HCT116 (cell line): Measurements from ENCODE around the gene FAT1.

ENCODE experiments used
- CBX3 ChIP-seq: IDR thresholded peaks from 2 replicates; pipeline ENCODE4 v1.6.1; 2012; ENCODE audit warnings: low read depth
- CTCF ChIP-seq, 3 experiments: fragments of 200-600 bp in 1 of 3; sonication (generic) in 1 of 3; IDR thresholded peaks in 2 of 3; conservative IDR thresholded peaks in 1 of 3; 2 replicates each; pipeline ENCODE4 v1.5.1; 2012 to 2017; ENCODE audit warnings: low read depth in 2 of 3, low read length in 2 of 3, antibody characterized with exemption in 1 of 3, borderline replicate concordance in 1 of 3, control low read depth in 1 of 3, mild to moderate bottlenecking in 1 of 3, mixed read lengths in 1 of 3, mixed run types in 1 of 3, moderate library complexity in 1 of 3; ENCODE audit not compliant: insufficient read depth in 1 of 3
- EZH2 ChIP-seq: fragments of 200-600 bp; sonication (generic); IDR thresholded peaks from 2 replicates; pipeline ENCODE4 v1.6.1; 2017; ENCODE audit warnings: antibody characterized with exemption, mixed run types
- MAX ChIP-seq: IDR thresholded peaks from 2 replicates; pipeline ENCODE4 v1.6.1; 2012
- POLR2A ChIP-seq: IDR thresholded peaks from 2 replicates; pipeline ENCODE4 v1.7.0; 2011; ENCODE audit warnings: borderline replicate concordance; ENCODE audit not compliant: insufficient read depth, insufficient read length; ENCODE audit errors: extremely low read depth
- TCF7L2 ChIP-seq: IDR thresholded peaks from 2 replicates; pipeline ENCODE4 v1.7.0; 2011; ENCODE audit warnings: borderline replicate concordance, inconsistent platforms; ENCODE audit not compliant: insufficient read depth, insufficient read length; ENCODE audit errors: extremely low read depth
- YY1 ChIP-seq: IDR thresholded peaks from 2 replicates; pipeline ENCODE4 v1.6.1; 2011; ENCODE audit warnings: low read length, low read depth, moderate library complexity, mild to moderate bottlenecking; ENCODE audit not compliant: insufficient replicate concordance; ENCODE audit errors: extremely low read depth
- ZNF274 ChIP-seq: fragments of 200-500 bp; sonication (Bioruptor generic); IDR thresholded peaks from 2 replicates; pipeline ENCODE4 v1.6.1; 2014; ENCODE audit warnings: mild to moderate bottlenecking, low read depth, low read length, inconsistent platforms
- TF ChIP-seq, protein P1 (sequence below): IDR thresholded peaks from 2 replicates; pipeline ENCODE4 v1.6.1; 2012; ENCODE audit warnings: low read depth

DNA sequence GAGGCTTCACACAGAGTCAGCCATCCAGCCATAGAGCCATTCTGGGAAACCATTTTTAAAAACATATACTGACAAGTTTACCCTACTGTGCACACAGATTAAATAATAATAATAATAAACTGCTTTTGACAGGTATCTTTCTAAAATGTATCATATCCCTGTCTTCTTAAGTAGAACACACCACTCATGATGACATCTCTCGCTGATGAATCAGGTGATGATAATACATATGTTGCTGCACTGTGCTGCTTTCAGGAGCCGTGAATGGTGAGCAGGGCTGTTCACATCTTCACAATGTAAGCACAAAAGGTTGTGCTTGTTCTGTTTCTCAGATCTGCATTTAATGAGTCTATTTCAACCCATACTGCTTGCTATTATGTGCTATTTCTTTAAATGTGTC lies 171.8 kb downstream of the FAT1 start:
- TF ChIP-seq MAX (no peak), CTCF (IDR thresholded peaks at IDR 0.05 in 2 of 3, conservative IDR thresholded peaks at IDR 0.05 in 1 of 3; ENCODE audit: borderline replicate concordance in 1 of 3, insufficient read depth in 1 of 3, low read depth in 2 of 3, low read length in 2 of 3) (no peak), ZNF274 (no peak), EZH2 (no peak), POLR2A (no peak), CBX3 (no peak), YY1 (no peak), TCF7L2 (no peak)
- TF ChIP-seq, protein P1, sequence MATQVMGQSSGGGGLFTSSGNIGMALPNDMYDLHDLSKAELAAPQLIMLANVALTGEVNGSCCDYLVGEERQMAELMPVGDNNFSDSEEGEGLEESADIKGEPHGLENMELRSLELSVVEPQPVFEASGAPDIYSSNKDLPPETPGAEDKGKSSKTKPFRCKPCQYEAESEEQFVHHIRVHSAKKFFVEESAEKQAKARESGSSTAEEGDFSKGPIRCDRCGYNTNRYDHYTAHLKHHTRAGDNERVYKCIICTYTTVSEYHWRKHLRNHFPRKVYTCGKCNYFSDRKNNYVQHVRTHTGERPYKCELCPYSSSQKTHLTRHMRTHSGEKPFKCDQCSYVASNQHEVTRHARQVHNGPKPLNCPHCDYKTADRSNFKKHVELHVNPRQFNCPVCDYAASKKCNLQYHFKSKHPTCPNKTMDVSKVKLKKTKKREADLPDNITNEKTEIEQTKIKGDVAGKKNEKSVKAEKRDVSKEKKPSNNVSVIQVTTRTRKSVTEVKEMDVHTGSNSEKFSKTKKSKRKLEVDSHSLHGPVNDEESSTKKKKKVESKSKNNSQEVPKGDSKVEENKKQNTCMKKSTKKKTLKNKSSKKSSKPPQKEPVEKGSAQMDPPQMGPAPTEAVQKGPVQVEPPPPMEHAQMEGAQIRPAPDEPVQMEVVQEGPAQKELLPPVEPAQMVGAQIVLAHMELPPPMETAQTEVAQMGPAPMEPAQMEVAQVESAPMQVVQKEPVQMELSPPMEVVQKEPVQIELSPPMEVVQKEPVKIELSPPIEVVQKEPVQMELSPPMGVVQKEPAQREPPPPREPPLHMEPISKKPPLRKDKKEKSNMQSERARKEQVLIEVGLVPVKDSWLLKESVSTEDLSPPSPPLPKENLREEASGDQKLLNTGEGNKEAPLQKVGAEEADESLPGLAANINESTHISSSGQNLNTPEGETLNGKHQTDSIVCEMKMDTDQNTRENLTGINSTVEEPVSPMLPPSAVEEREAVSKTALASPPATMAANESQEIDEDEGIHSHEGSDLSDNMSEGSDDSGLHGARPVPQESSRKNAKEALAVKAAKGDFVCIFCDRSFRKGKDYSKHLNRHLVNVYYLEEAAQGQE = no peak
